IPS-15b (cell line): ENCODE measurements around the gene SAMD14.

Source experiments
- H3K27me3 ChIP-seq: one replicate; pipeline ENCODE4 v1.6.1; 2013; ENCODE audit warnings: low read length; ENCODE audit not compliant: control insufficient read depth, insufficient read depth
- H3K36me3 ChIP-seq: one replicate; pipeline ENCODE4 v1.6.1; 2013; ENCODE audit warnings: low read length; ENCODE audit not compliant: control insufficient read depth, insufficient read depth
- H3K4me1 ChIP-seq: one replicate; pipeline ENCODE4 v1.6.1; 2013; ENCODE audit warnings: mild to moderate bottlenecking, low read length; ENCODE audit not compliant: control insufficient read depth, insufficient read depth
- H3K4me3 ChIP-seq: one replicate; pipeline ENCODE4 v1.5.1; 2013; ENCODE audit warnings: low read depth, low read length
- H3K9ac ChIP-seq: one replicate; pipeline ENCODE4 v1.6.1; 2013; ENCODE audit warnings: low read depth, mild to moderate bottlenecking, low read length
- H3K9me3 ChIP-seq: one replicate; pipeline ENCODE4 v1.6.1; 2013; ENCODE audit warnings: mild to moderate bottlenecking, low read length; ENCODE audit not compliant: control insufficient read depth, insufficient read depth

The SAMD14 gene

DNA sequence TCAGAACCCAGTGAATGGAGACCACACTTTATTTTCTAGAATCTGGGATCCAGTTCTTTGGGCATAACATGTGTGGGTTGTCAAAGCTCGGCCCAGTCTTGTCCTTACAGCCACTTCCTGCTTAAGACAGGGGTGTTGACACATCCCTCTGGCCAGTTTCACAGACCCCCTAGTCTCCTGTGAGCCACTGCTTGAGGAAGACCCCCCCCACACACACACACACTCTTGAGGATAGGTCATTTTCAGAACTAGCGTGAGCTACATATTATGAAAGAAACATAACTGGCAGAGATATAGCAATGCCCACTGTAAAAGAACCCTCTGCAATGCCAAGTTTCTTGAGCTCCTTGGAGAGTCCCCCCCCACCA is 38.1 kb downstream of the SAMD14 start:
- no peaks in the 10 kb centered on the region for H3K9me3 ChIP-seq
- H3K36me3 ChIP-seq: no peaks in the 10 kb centered on the region
- no peak overlapping the region for H3K4me3 ChIP-seq
- H3K27me3 ChIP-seq: no peaks in the 10 kb centered on the region
- no peaks in the 10 kb centered on the region for H3K4me1 ChIP-seq
- no peak overlapping the region for H3K9ac ChIP-seq

- Histone ChIP-seq H3K4me1 (no peaks in the 10 kb centered on the region), H3K36me3 (no peaks in the 10 kb centered on the region), H3K27me3 (no peaks in the 10 kb centered on the region), H3K4me3 (no peak overlapping the region), H3K9ac (no peak overlapping the region), H3K9me3 (no peaks in the 10 kb centered on the region)
These were observed 38.7 kb downstream of the SAMD14 start for GRCh38 chr17:50090971-50091917.

DNA sequence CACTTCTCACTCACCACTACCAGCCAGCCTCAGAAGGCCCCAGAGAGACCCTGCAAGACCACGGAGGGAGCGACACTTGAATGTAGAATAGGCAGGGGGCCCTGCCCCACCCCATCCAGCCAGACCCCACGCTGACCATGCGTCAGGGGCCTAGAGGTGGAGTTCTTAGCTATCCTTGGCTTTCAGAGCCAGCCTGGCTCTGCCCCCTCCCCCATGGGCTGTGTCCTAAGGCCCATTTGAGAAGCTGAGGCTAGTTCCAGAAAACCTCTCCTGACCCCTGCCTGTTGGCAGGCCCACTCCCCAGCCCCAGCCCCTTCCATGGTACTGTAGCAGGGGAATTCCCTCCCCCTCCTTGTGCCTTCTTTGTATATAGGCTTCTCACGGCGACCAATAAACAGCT is 39.9 kb downstream of the SAMD14 start:
- no peaks in the 10 kb centered on the region for H3K36me3 ChIP-seq

GRCh38 chr17:50088952-50089825 is 40.8 kb downstream of the SAMD14 start:
- Histone ChIP-seq H3K4me3 (no peak overlapping the region), H3K9ac (no peak overlapping the region), H3K9me3 (no peaks in the 10 kb centered on the region), H3K4me1 (no peaks in the 10 kb centered on the region), H3K36me3 (no peaks in the 10 kb centered on the region), H3K27me3 (no peaks in the 10 kb centered on the region)

More for the DNA sequence above, 39.9 kb downstream of the SAMD14 start:
- no peaks in the 10 kb centered on the region for H3K27me3 ChIP-seq
- no peak overlapping the region for H3K4me3 ChIP-seq
- H3K4me1 ChIP-seq: no peaks in the 10 kb centered on the region
- H3K9ac ChIP-seq: no peak overlapping the region
- no peaks in the 10 kb centered on the region for H3K9me3 ChIP-seq

- no peaks in the 10 kb centered on the region for H3K27me3 ChIP-seq
- H3K36me3 ChIP-seq: no peaks in the 10 kb centered on the region
- H3K4me1 ChIP-seq: no peaks in the 10 kb centered on the region
- no peak overlapping the region for H3K9ac ChIP-seq
- H3K9me3 ChIP-seq: no peaks in the 10 kb centered on the region
- H3K4me3 ChIP-seq: no peak overlapping the region
These were observed 42.0 kb downstream of the SAMD14 start for GRCh38 chr17:50087912-50088405.

GRCh38 chr17:50087246-50087911 is 42.6 kb downstream of the SAMD14 start:
- Histone ChIP-seq H3K9me3 (no peaks in the 10 kb centered on the region), H3K4me3 (no peak overlapping the region), H3K36me3 (no peaks in the 10 kb centered on the region), H3K9ac (no peak overlapping the region), H3K4me1 (no peaks in the 10 kb centered on the region), H3K27me3 (no peaks in the 10 kb centered on the region)

- Histone ChIP-seq H3K4me1 (no peaks in the 10 kb centered on the region), H3K9ac (no peak overlapping the region), H3K36me3 (peaks cover 13% of the 10 kb centered on the region), H3K4me3 (no peak overlapping the region), H3K9me3 (no peaks in the 10 kb centered on the region), H3K27me3 (no peaks in the 10 kb centered on the region)
These were observed 48.2 kb downstream of the SAMD14 start for GRCh38 chr17:50081757-50082156.

DNA sequence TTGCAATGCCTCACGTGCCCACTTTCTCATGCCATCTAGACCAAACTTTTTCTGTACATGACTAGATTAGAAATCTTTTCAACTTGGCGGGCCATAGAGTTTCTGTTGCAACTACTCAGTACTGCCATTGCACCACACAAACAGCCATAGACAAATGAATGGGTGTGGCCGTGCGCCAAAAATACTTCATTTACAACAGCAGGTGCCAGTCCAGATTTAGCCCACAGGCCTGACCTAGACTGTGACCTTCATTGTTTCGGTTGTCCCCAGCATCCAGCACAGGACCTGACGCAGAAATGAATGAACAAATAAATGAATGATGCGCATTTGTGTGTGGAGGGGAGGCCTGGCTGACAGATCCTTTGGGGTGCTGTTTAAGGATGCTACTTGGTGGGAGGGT is 49.1 kb downstream of the SAMD14 start:
- Histone ChIP-seq H3K9me3 (no peaks in the 10 kb centered on the region), H3K27me3 (no peaks in the 10 kb centered on the region), H3K36me3 (peaks cover 13% of the 10 kb centered on the region), H3K4me1 (no peaks in the 10 kb centered on the region), H3K9ac (no peak overlapping the region), H3K4me3 (no peak overlapping the region)

DNA sequence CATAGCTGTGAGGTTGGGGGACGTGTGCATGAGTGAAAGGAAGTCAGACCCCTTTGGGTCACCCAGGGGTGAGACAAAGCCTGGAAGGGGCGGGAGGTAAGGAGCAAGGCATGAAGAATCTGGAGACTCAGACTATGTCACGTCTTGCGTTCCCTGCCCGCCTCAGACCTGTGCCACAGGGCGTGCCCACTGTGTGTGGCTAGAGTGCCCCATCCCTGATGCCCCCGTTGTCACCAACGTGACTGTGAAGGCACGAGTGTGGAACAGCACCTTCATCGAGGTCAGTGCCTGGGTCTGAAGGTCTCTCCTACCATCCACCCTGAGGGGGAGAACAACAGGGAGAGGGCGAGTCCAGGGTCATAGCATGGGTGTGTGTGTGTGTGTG is 49.9 kb downstream of the SAMD14 start:
- Histone ChIP-seq H3K9me3 (no peaks in the 10 kb centered on the region), H3K27me3 (no peaks in the 10 kb centered on the region), H3K36me3 (peaks cover 15% of the 10 kb centered on the region), H3K4me1 (no peaks in the 10 kb centered on the region), H3K4me3 (no peak overlapping the region), H3K9ac (no peak overlapping the region)

- no peaks in the 10 kb centered on the region for H3K27me3 ChIP-seq
- H3K9ac ChIP-seq: no peak overlapping the region
- no peaks in the 10 kb centered on the region for H3K4me1 ChIP-seq
- no peak overlapping the region for H3K4me3 ChIP-seq
- H3K36me3 ChIP-seq: peaks cover 16% of the 10 kb centered on the region
- no peaks in the 10 kb centered on the region for H3K9me3 ChIP-seq
These were observed 50.4 kb downstream of the SAMD14 start for GRCh38 chr17:50079334-50080095.

GRCh38 chr17:50078430-50078829 is 51.5 kb downstream of the SAMD14 start:
- Histone ChIP-seq H3K27me3 (no peaks in the 10 kb centered on the region), H3K36me3 (peaks cover 16% of the 10 kb centered on the region), H3K9me3 (no peaks in the 10 kb centered on the region), H3K4me3 (no peak overlapping the region), H3K4me1 (no peaks in the 10 kb centered on the region), H3K9ac (no peak overlapping the region)
